Thyroid gland (tissue), 4 donors: ENCODE measurements around the gene ERVW-1. TPM values are rescaled to one million over a fixed set of nuclear protein-coding genes. Genes with fewer than 3 reads are reported as not detected.

Experiments
- DNase-seq, 2 donors: peaks; one replicate each; pipeline ENCODE4 v3.0.0-alpha.2; 2019
- H3K27ac ChIP-seq, 3 donors: fragments of 200-600 bp; sonication (generic); 1 replicate in 2 of 3; 2 replicates in 1 of 3; pipeline ENCODE4 v1.5.1; 2016 to 2019; ENCODE audit warnings: mild to moderate bottlenecking in 1 of 3, moderate library complexity in 1 of 3
- H3K27me3 ChIP-seq: fragments of 200-600 bp; sonication (generic); one replicate; pipeline ENCODE4 v1.5.1; 2019
- H3K36me3 ChIP-seq, 2 donors: fragments of 200-600 bp; sonication (generic); one replicate each; pipeline ENCODE4 v1.5.1; 2016 to 2019
- H3K4me1 ChIP-seq, 2 donors: fragments of 200-600 bp; sonication (generic); one replicate each; pipeline ENCODE4 v1.5.1; 2017 to 2019
- H3K4me3 ChIP-seq, 3 donors: fragments of 200-600 bp; sonication (generic); replicated peaks in 1 of 3; 1 replicate in 2 of 3; 2 replicates in 1 of 3; pipeline ENCODE4 v1.5.1; 2016; ENCODE audit warnings: mild to moderate bottlenecking in 1 of 3
- H3K9me3 ChIP-seq: fragments of 200-600 bp; sonication (generic); one replicate; pipeline ENCODE4 v1.5.1; 2017
- CTCF ChIP-seq, 6 experiments: fragments of 200-600 bp in 3 of 6; fragments of 450-650 bp in 3 of 6; sonication (generic) in 3 of 6; IDR thresholded peaks; one replicate each; pipeline ENCODE4 v1.5.1; 2016 to 2019; ENCODE audit warnings: antibody characterized with exemption in 6 of 6, mild to moderate bottlenecking in 2 of 6, inconsistent platforms in 1 of 6, moderate library complexity in 1 of 6
- POLR2A ChIP-seq, 2 donors: fragments of 450-650 bp; IDR thresholded peaks; one replicate each; pipeline ENCODE4 v1.6.1; 2017; ENCODE audit warnings: antibody characterized with exemption in 2 of 2, mild to moderate bottlenecking in 2 of 2, moderate library complexity in 1 of 2
- WGBS, 2 donors: methylation state at CpG; one replicate each; pipeline ENCODE4 v1.1.5; 2017; 5-methylcytosine and 5-hydroxymethylcytosine counted together
- intact Hi-C: fragments of 100-400 bp; cut with DNase I; formaldehyde crosslinking; loops from one replicate; pipeline ENCODE4 v1.15.1; 2023
- total RNA-seq, 4 donors: library from RNA; depleted of rRNA; stranded (reverse); fragments of >200 nt; gene quantifications; one replicate each; pipeline ENCODE4 v1.2.3, GENCODE V29; 2016

Gene ERVW-1
- total RNA-seq, 4 donors from 2014 or later: not detected

- TF ChIP-seq POLR2A (IDR thresholded peaks at IDR 0.05) (no peak), CTCF (IDR thresholded peaks at IDR 0.05) (no peak)
- Histone ChIP-seq H3K4me3 (no peak overlapping the region), H3K9me3 (no peaks in the 10 kb centered on the region), H3K4me1 (peaks cover 12 to 19% of the 10 kb centered on the region in 2 donors), H3K36me3 (no peaks in the 10 kb centered on the region), H3K27ac (no peak overlapping the region), H3K27me3 (no peaks in the 10 kb centered on the region)
- intact Hi-C loops: no loop called here
- DNase-seq: no peak
- WGBS, 2 donors: 93 to 97% methylated on average over 6 of the region's 6 CpGs
These were observed 54.8 kb downstream of the ERVW-1 start for GRCh38 chr7:92422926-92423325.

GRCh38 chr7:92421676-92422435 lies 55.9 kb downstream of the ERVW-1 start:
- no peaks in the 10 kb centered on the region for H3K9me3 ChIP-seq
- peak; percentile 83 to 89 for DNase-seq
- 46 to 50% methylated on average over 5 of the region's 5 CpGs for WGBS, 2 donors
- no peak for TF ChIP-seq POLR2A (IDR thresholded peaks at IDR 0.05)
- no peak for TF ChIP-seq CTCF (IDR thresholded peaks at IDR 0.05)
- no peaks in the 10 kb centered on the region for H3K27me3 ChIP-seq
- H3K4me3 ChIP-seq: no peak overlapping the region
- intact Hi-C loops: no loop called here
- no peaks in the 10 kb centered on the region for H3K36me3 ChIP-seq
- H3K4me1 ChIP-seq: peaks cover 12 to 19% of the 10 kb centered on the region in 2 donors
- peak overlapping the region; percentile 4 to 42 (median 27) for H3K27ac ChIP-seq

Other genes starting within 250 kb of the ERVW-1 start
- 100 to 1,000 TPM in 3 of 4 donors, 10 to 100 TPM in 1; 98.9 to 137 (median 111) TPM for gene KRIT1, start 232.0 kb downstream of the ERVW-1 start, total RNA-seq
- 10 to 100 TPM; 44.1 to 53.3 (median 44.9) TPM for gene ANKIB1, start 232.0 kb downstream of the ERVW-1 start, total RNA-seq
- 10 to 100 TPM; 46.1 to 99.0 (median 63.1) TPM for gene GATAD1, start 30.5 kb downstream of the ERVW-1 start, total RNA-seq
- gene PEX1, start 50.6 kb upstream of the ERVW-1 start, total RNA-seq: 10 to 100 TPM; 30.6 to 49.5 (median 35.6) TPM
- 10 to 100 TPM; 12.7 to 23.8 (median 14.8) TPM for gene RBM48, start 50.8 kb upstream of the ERVW-1 start, total RNA-seq
- 10 to 100 TPM; 28.5 to 33.4 (median 30.4) TPM for gene FAM133B, start 112.4 kb upstream of the ERVW-1 start, total RNA-seq